Stimulated activated naive CD8-positive, alpha-beta T cell treated with anti-CD3 and anti-CD28 coated beads, Interleukin-15, amount 100 ng/mL, for 72 hours (primary cell): Measurements from ENCODE around the gene ALKBH3.

Source experiments
- ATAC-seq: fragments of 150-1000 bp; cut with Tn5 transposase; 2 replicates; pipeline ENCODE4 v1.10.0; 2021; ENCODE audit warnings: mild to moderate bottlenecking, moderate library complexity
- DNase-seq, 2 donors: peaks; one replicate each; pipeline ENCODE4 v3.0.0; 2021 to 2022
- H3K27ac Mint-ChIP-seq, 2 donors: one replicate each; pipeline ENCODE4 v1.8.0; 2022; ENCODE audit warnings: mild to moderate bottlenecking in 2 of 2, mixed read lengths in 2 of 2, moderate library complexity in 2 of 2
- H3K27me3 Mint-ChIP-seq: one replicate; pipeline ENCODE4 v1.8.0; 2022; ENCODE audit warnings: mixed read lengths
- H3K4me1 Mint-ChIP-seq: one replicate; pipeline ENCODE4 v1.8.0; 2022; ENCODE audit warnings: mild to moderate bottlenecking, mixed read lengths
- H3K4me3 Mint-ChIP-seq, 2 donors: one replicate each; pipeline ENCODE4 v1.8.0; 2022; ENCODE audit warnings: mild to moderate bottlenecking in 2 of 2, mixed read lengths in 2 of 2, moderate library complexity in 1 of 2
- H3K9me3 Mint-ChIP-seq, 2 donors: one replicate each; pipeline ENCODE4 v1.8.0; 2022; ENCODE audit warnings: mixed read lengths in 2 of 2

Gene ALKBH3

GRCh38 chr11:43871051-43871450 is 9.6 kb upstream of the ALKBH3 start:
- H3K27me3 Mint-ChIP-seq = peaks cover 38% of the 10 kb centered on the region
- ATAC-seq (no peak), DNase-seq (no peak)
- peaks cover 21% of the 10 kb centered on the region for H3K4me1 Mint-ChIP-seq
- no peak overlapping the region for H3K27ac Mint-ChIP-seq
- H3K4me3 Mint-ChIP-seq = no peak overlapping the region
- peaks cover 7 to 8% of the 10 kb centered on the region in 2 donors for H3K9me3 Mint-ChIP-seq

- Mint-ChIP-seq H3K4me1 (peaks cover 13% of the 10 kb centered on the region), H3K27ac (no peak overlapping the region), H3K4me3 (no peak overlapping the region), H3K9me3 (no peaks in the 10 kb centered on the region), H3K27me3 (peaks cover 38% of the 10 kb centered on the region)
- ATAC-seq (no peak), DNase-seq (no peak)
Measured at GRCh38 chr11:43872995-43873394, 7.6 kb upstream of the ALKBH3 start.

GRCh38 chr11:43874078-43874477 is 6.6 kb upstream of the ALKBH3 start:
- Mint-ChIP-seq H3K27me3 (peaks cover 38% of the 10 kb centered on the region), H3K27ac (no peak overlapping the region), H3K9me3 (no peaks in the 10 kb centered on the region), H3K4me1 (peaks cover 7% of the 10 kb centered on the region), H3K4me3 (no peak overlapping the region)
- ATAC-seq = no peak
- DNase-seq = no peak

GRCh38 chr11:43874738-43875137 is 5.9 kb upstream of the ALKBH3 start:
- H3K4me3 Mint-ChIP-seq = no peak overlapping the region
- ATAC-seq (no peak), DNase-seq (no peak)
- no peak overlapping the region for H3K27ac Mint-ChIP-seq
- H3K27me3 Mint-ChIP-seq = peaks cover 38% of the 10 kb centered on the region
- H3K4me1 Mint-ChIP-seq = peaks cover under 1% of the 10 kb centered on the region
- H3K9me3 Mint-ChIP-seq = no peaks in the 10 kb centered on the region

- H3K27me3 Mint-ChIP-seq = no peaks in the 10 kb centered on the region
- peaks cover 26% of the 10 kb centered on the region for H3K4me1 Mint-ChIP-seq
- H3K9me3 Mint-ChIP-seq = peaks cover 0 to 4% of the 10 kb centered on the region in 2 donors
- ATAC-seq = peak; percentile 4
- peak overlapping the region; percentile 82 to 83 for H3K27ac Mint-ChIP-seq
- H3K4me3 Mint-ChIP-seq = peak overlapping the region; percentile 84 to 90
- no peak for DNase-seq
Measured at GRCh38 chr11:43879789-43880639, 617 bp upstream of the ALKBH3 start.

- Mint-ChIP-seq H3K27ac (no peak overlapping the region), H3K4me3 (no peak overlapping the region), H3K27me3 (no peaks in the 10 kb centered on the region), H3K9me3 (no peaks in the 10 kb centered on the region), H3K4me1 (peaks cover 10% of the 10 kb centered on the region)
- ATAC-seq = no peak
- DNase-seq = no peak
Measured at GRCh38 chr11:43892851-43893250, 12.2 kb downstream of the ALKBH3 start.

GRCh38 chr11:43894546-43894945 is 13.9 kb downstream of the ALKBH3 start:
- Mint-ChIP-seq H3K4me1 (peaks cover 10% of the 10 kb centered on the region), H3K4me3 (no peak overlapping the region), H3K27ac (no peak overlapping the region), H3K27me3 (no peaks in the 10 kb centered on the region), H3K9me3 (no peaks in the 10 kb centered on the region)
- ATAC-seq (no peak), DNase-seq (no peak)

- no peak overlapping the region for H3K27ac Mint-ChIP-seq
- DNase-seq (no peak), ATAC-seq (no peak)
- no peak overlapping the region for H3K4me3 Mint-ChIP-seq
- H3K9me3 Mint-ChIP-seq = no peaks in the 10 kb centered on the region
- peaks cover 5% of the 10 kb centered on the region for H3K4me1 Mint-ChIP-seq
- H3K27me3 Mint-ChIP-seq = no peaks in the 10 kb centered on the region
Measured at GRCh38 chr11:43895601-43896000, 15.0 kb downstream of the ALKBH3 start.

- Mint-ChIP-seq H3K9me3 (no peaks in the 10 kb centered on the region), H3K27me3 (no peaks in the 10 kb centered on the region), H3K4me1 (peaks cover 5% of the 10 kb centered on the region), H3K4me3 (no peak overlapping the region), H3K27ac (no peak overlapping the region)
- ATAC-seq (no peak), DNase-seq (no peak)
Measured at GRCh38 chr11:43898574-43898973, 17.9 kb downstream of the ALKBH3 start.

GRCh38 chr11:43899094-43899493 is 18.5 kb downstream of the ALKBH3 start:
- Mint-ChIP-seq H3K9me3 (no peaks in the 10 kb centered on the region), H3K27ac (no peak overlapping the region), H3K4me1 (peaks cover 3% of the 10 kb centered on the region), H3K4me3 (no peak overlapping the region), H3K27me3 (no peaks in the 10 kb centered on the region)
- ATAC-seq (no peak), DNase-seq (no peak)

- no peak for ATAC-seq
- H3K4me1 Mint-ChIP-seq = no peaks in the 10 kb centered on the region
- H3K9me3 Mint-ChIP-seq = no peaks in the 10 kb centered on the region
- peak overlapping the region in 1 of 2 donors; percentile 31 for H3K27ac Mint-ChIP-seq
- DNase-seq = no peak
- no peak overlapping the region for H3K4me3 Mint-ChIP-seq
- no peaks in the 10 kb centered on the region for H3K27me3 Mint-ChIP-seq
Measured at GRCh38 chr11:43901551-43901950, 20.9 kb downstream of the ALKBH3 start.

GRCh38 chr11:43903078-43903477 is 22.4 kb downstream of the ALKBH3 start:
- no peaks in the 10 kb centered on the region for H3K27me3 Mint-ChIP-seq
- DNase-seq (no peak), ATAC-seq (no peak)
- no peak overlapping the region for H3K27ac Mint-ChIP-seq
- H3K4me3 Mint-ChIP-seq = no peak overlapping the region
- H3K9me3 Mint-ChIP-seq = no peaks in the 10 kb centered on the region
- H3K4me1 Mint-ChIP-seq = peaks cover 14% of the 10 kb centered on the region

GRCh38 chr11:43903969-43904368 is 23.3 kb downstream of the ALKBH3 start:
- Mint-ChIP-seq H3K27ac (no peak overlapping the region), H3K4me3 (no peak overlapping the region), H3K4me1 (peaks cover 15% of the 10 kb centered on the region), H3K27me3 (no peaks in the 10 kb centered on the region), H3K9me3 (no peaks in the 10 kb centered on the region)
- no peak for ATAC-seq
- DNase-seq = no peak

GRCh38 chr11:43904742-43905535 is 24.3 kb downstream of the ALKBH3 start:
- Mint-ChIP-seq H3K4me1 (peaks cover 15% of the 10 kb centered on the region), H3K9me3 (no peaks in the 10 kb centered on the region), H3K27me3 (no peaks in the 10 kb centered on the region), H3K4me3 (no peak overlapping the region), H3K27ac (no peak overlapping the region)
- no peak for ATAC-seq
- DNase-seq = no peak

- Mint-ChIP-seq H3K9me3 (no peaks in the 10 kb centered on the region), H3K4me1 (peaks cover 15% of the 10 kb centered on the region), H3K4me3 (no peak overlapping the region), H3K27me3 (no peaks in the 10 kb centered on the region), H3K27ac (no peak overlapping the region)
- ATAC-seq (no peak), DNase-seq (no peak)
Measured at GRCh38 chr11:43905813-43906241, 25.2 kb downstream of the ALKBH3 start.
